HCT116 (cell line): Measurements from ENCODE around the gene POLA2. TPM values are rescaled to one million over a fixed set of nuclear protein-coding genes. Genes with fewer than 3 reads are reported as not detected.

Experiments
- ATAC-seq: fragments of 200-7000 bp; cut with Tn5 transposase; 2 replicates; pipeline ENCODE4 v1.9.1; 2020; ENCODE audit warnings: mild to moderate bottlenecking, moderate library complexity
- BruUV-seq: library from RNA; stranded (reverse); fragments of 400-500 nt; replicated peaks from 2 replicates; lab custom pipeline; 2021; lab: Mats Ljungman, UMichigan
- CTCF ChIA-PET: fragments of 300-600 bp; sonication (Branson Sonifier 250); formaldehyde crosslinking; loops from one replicate; lab custom pipeline; 2021; ENCODE audit warnings: antibody characterized with exemption; lab: Charles Lee
- POLR2A ChIA-PET: fragments of 300-600, 350-600 bp; sonication (Branson Sonifier 250); formaldehyde crosslinking; loops from one replicate; lab custom pipeline; 2021; ENCODE audit warnings: antibody characterized with exemption; lab: Charles Lee
- RAD21 ChIA-PET, 2 experiments: fragments of 300-600 bp; sonication (Branson Sonifier 250); formaldehyde crosslinking; loops; one replicate each; lab custom pipeline; 2023; ENCODE audit warnings: low total read pairs in 2 of 2; ENCODE audit not compliant: uncharacterized antibody in 2 of 2, unreplicated experiment in 2 of 2, low non-redundant PET in 1 of 2; lab: Charles Lee
- DNase-seq: peaks from one replicate; pipeline ENCODE4 v3.0.0-alpha.2; 2010; ENCODE audit warnings: low read depth, low spot score
- H2AFZ ChIP-seq: fragments of 200-600 bp; shearing (Covaris generic), sonication (generic); 2 replicates; pipeline ENCODE4 v1.6.1; 2017; ENCODE audit warnings: low read depth, mixed run types, mixed read lengths, antibody characterized with exemption, low read length; ENCODE audit not compliant: poor library complexity, severe bottlenecking
- H3K27ac ChIP-seq: 2 replicates; pipeline ENCODE4 v1.5.1; 2012; ENCODE audit warnings: low read depth, low read length
- H3K27me3 ChIP-seq: fragments of 200-600 bp; sonication (generic); 2 replicates; pipeline ENCODE4 v1.6.1; 2016; ENCODE audit warnings: mixed run types, low read length, mixed read lengths; ENCODE audit not compliant: insufficient read depth
- H3K36me3 ChIP-seq, 2 experiments: fragments of 200-500 bp in 1 of 2; fragments of 200-600 bp in 1 of 2; sonication (Bioruptor generic) in 1 of 2; sonication (generic) in 1 of 2; 2 replicates each; pipeline versions ENCODE4 v1.5.1 to v1.6.1; 2014 to 2016; ENCODE audit warnings: low read length in 2 of 2, inconsistent platforms in 1 of 2, mixed read lengths in 1 of 2, mixed run types in 1 of 2; ENCODE audit not compliant: insufficient read depth in 2 of 2, control insufficient read depth in 1 of 2
- H3K4me1 ChIP-seq, 2 experiments: fragments of 200-600 bp in 1 of 2; sonication (generic) in 1 of 2; 2 replicates each; pipeline versions ENCODE4 v1.5.1 to v1.6.1; 2012 to 2017; ENCODE audit warnings: low read length in 2 of 2, inconsistent platforms in 1 of 2, mild to moderate bottlenecking in 1 of 2, mixed read lengths in 1 of 2, mixed run types in 1 of 2, moderate library complexity in 1 of 2; ENCODE audit not compliant: insufficient read depth in 2 of 2, control insufficient read depth in 1 of 2
- H3K4me2 ChIP-seq: fragments of 200-600 bp; sonication (generic); 2 replicates; pipeline ENCODE4 v1.6.1; 2017; ENCODE audit warnings: mixed run types, low read length, mixed read lengths
- H3K4me3 ChIP-seq, 2 experiments: fragments of 200-600 bp in 1 of 2; sonication (generic) in 1 of 2; replicated peaks in 1 of 2; 2 replicates each; pipeline ENCODE4 v1.5.1; 2011 to 2016; ENCODE audit warnings: low read length in 2 of 2, control low read depth in 1 of 2, low read depth in 1 of 2, mild to moderate bottlenecking in 1 of 2, mixed read lengths in 1 of 2, mixed run types in 1 of 2
- H3K79me2 ChIP-seq: fragments of 200-600 bp; sonication (generic); 2 replicates; pipeline ENCODE4 v1.6.1; 2017; ENCODE audit warnings: mild to moderate bottlenecking, mixed run types, low read length, moderate library complexity, mixed read lengths; ENCODE audit not compliant: insufficient read depth
- H3K9ac ChIP-seq: fragments of 200-600 bp; sonication (generic); 2 replicates; pipeline ENCODE4 v1.6.1; 2016; ENCODE audit warnings: low read length, mixed read lengths
- H3K9me2 ChIP-seq: fragments of 200-600 bp; sonication (generic), shearing (Covaris generic); 2 replicates; pipeline ENCODE4 v1.6.1; 2017; ENCODE audit warnings: mixed run types, mild to moderate bottlenecking, moderate library complexity; ENCODE audit not compliant: insufficient read depth
- H3K9me3 ChIP-seq, 2 experiments: fragments of 200-500 bp in 1 of 2; fragments of 200-600 bp in 1 of 2; sonication (Bioruptor generic) in 1 of 2; sonication (generic) in 1 of 2; 2 replicates each; pipeline ENCODE4 v1.6.1; 2014 to 2017; ENCODE audit warnings: low read length in 2 of 2, mixed read lengths in 2 of 2, inconsistent platforms in 1 of 2, low read depth in 1 of 2, mild to moderate bottlenecking in 1 of 2, mixed run types in 1 of 2, moderate library complexity in 1 of 2; ENCODE audit not compliant: control insufficient read depth in 1 of 2, insufficient read depth in 1 of 2
- H4K20me1 ChIP-seq: fragments of 200-600 bp; sonication (generic), shearing (Covaris generic); 2 replicates; pipeline ENCODE4 v1.6.1; 2017; ENCODE audit warnings: mixed run types, mild to moderate bottlenecking, moderate library complexity; ENCODE audit not compliant: insufficient read depth
- ATF3 ChIP-seq: IDR thresholded peaks from 2 replicates; pipeline ENCODE4 v1.6.1; 2012
- CEBPB ChIP-seq: IDR thresholded peaks from 2 replicates; pipeline ENCODE4 v1.6.1; 2012; ENCODE audit warnings: low read depth
- CTCF ChIP-seq, 3 experiments: fragments of 200-600 bp in 1 of 3; sonication (generic) in 1 of 3; IDR thresholded peaks in 2 of 3; conservative IDR thresholded peaks in 1 of 3; 2 replicates each; pipeline ENCODE4 v1.5.1; 2012 to 2017; ENCODE audit warnings: low read depth in 2 of 3, low read length in 2 of 3, antibody characterized with exemption in 1 of 3, borderline replicate concordance in 1 of 3, control low read depth in 1 of 3, mild to moderate bottlenecking in 1 of 3, mixed read lengths in 1 of 3, mixed run types in 1 of 3, moderate library complexity in 1 of 3; ENCODE audit not compliant: insufficient read depth in 1 of 3
- EGR1 ChIP-seq: IDR thresholded peaks from 2 replicates; pipeline ENCODE4 v1.6.1; 2012; ENCODE audit warnings: low read depth
- ELF1 ChIP-seq: IDR thresholded peaks from 2 replicates; pipeline ENCODE4 v1.6.1; 2012; ENCODE audit warnings: low read depth, borderline replicate concordance
- EZH2 ChIP-seq: fragments of 200-600 bp; sonication (generic); IDR thresholded peaks from 2 replicates; pipeline ENCODE4 v1.6.1; 2017; ENCODE audit warnings: antibody characterized with exemption, mixed run types
- EZH2phosphoT487 ChIP-seq: fragments of 200-600 bp; IDR thresholded peaks from 2 replicates; pipeline ENCODE4 v1.6.1; 2018; ENCODE audit warnings: antibody characterized with exemption, borderline replicate concordance
- FOSL1 ChIP-seq: IDR thresholded peaks from 2 replicates; pipeline ENCODE4 v1.6.1; 2012; ENCODE audit warnings: low read depth
- JUND ChIP-seq: IDR thresholded peaks from 2 replicates; pipeline ENCODE4 v1.6.1; 2012
- POLR2A ChIP-seq: IDR thresholded peaks from 2 replicates; pipeline ENCODE4 v1.7.0; 2011; ENCODE audit warnings: borderline replicate concordance; ENCODE audit not compliant: insufficient read depth, insufficient read length; ENCODE audit errors: extremely low read depth
- POLR2AphosphoS5 ChIP-seq: IDR thresholded peaks from 2 replicates; pipeline ENCODE4 v1.6.1; 2011; ENCODE audit warnings: mild to moderate bottlenecking, low read depth, low read length, moderate library complexity
- RAD21 ChIP-seq: IDR thresholded peaks from 2 replicates; pipeline ENCODE4 v1.6.1; 2012; ENCODE audit warnings: low read depth, mild to moderate bottlenecking
- SIN3A ChIP-seq: IDR thresholded peaks from 2 replicates; pipeline ENCODE4 v1.6.1; 2012; ENCODE audit warnings: low read depth
- TCF7L2 ChIP-seq: IDR thresholded peaks from 2 replicates; pipeline ENCODE4 v1.7.0; 2011; ENCODE audit warnings: borderline replicate concordance, inconsistent platforms; ENCODE audit not compliant: insufficient read depth, insufficient read length; ENCODE audit errors: extremely low read depth
- YY1 ChIP-seq: IDR thresholded peaks from 2 replicates; pipeline ENCODE4 v1.6.1; 2011; ENCODE audit warnings: low read length, low read depth, moderate library complexity, mild to moderate bottlenecking; ENCODE audit not compliant: insufficient replicate concordance; ENCODE audit errors: extremely low read depth
- ZBTB33 ChIP-seq: IDR thresholded peaks from 2 replicates; pipeline ENCODE4 v1.6.1; 2011; ENCODE audit warnings: mild to moderate bottlenecking, low read length, moderate library complexity; ENCODE audit not compliant: insufficient replicate concordance; ENCODE audit errors: extremely low read depth
- ZFX ChIP-seq: fragments of 450-650 bp; IDR thresholded peaks from 2 replicates; pipeline ENCODE4 v1.6.1; 2017
- ZNF274 ChIP-seq: fragments of 200-500 bp; sonication (Bioruptor generic); IDR thresholded peaks from 2 replicates; pipeline ENCODE4 v1.6.1; 2014; ENCODE audit warnings: mild to moderate bottlenecking, low read depth, low read length, inconsistent platforms
- intact Hi-C: fragments of 100-400 bp; cut with micrococcal nuclease; formaldehyde crosslinking; loops from 2 replicates; pipeline ENCODE4 v1.10.0; 2022
- total RNA-seq: library from RNA; stranded (reverse); gene quantifications from one replicate; pipeline ENCODE4 v1.2.1, GENCODE V29; 2021; ENCODE audit not compliant: unreplicated experiment
- TF ChIP-seq, protein P1 (sequence below): IDR thresholded peaks from 2 replicates; pipeline ENCODE4 v1.6.1; 2012; ENCODE audit warnings: low read depth

Gene POLA2
- total RNA-seq, 1 experiment from 2014 or later = 20.0 TPM

GRCh38 chr11:65241692-65242091 is 20.1 kb upstream of the POLA2 start:
- Histone ChIP-seq H3K27ac (no peak overlapping the region), H3K4me2 (no peak overlapping the region), H3K9ac (no peak overlapping the region), H3K27me3 (no peaks in the 10 kb centered on the region), H3K4me3 (no peak overlapping the region), H3K9me3 (no peaks in the 10 kb centered on the region), H3K79me2 (no peaks in the 10 kb centered on the region), H3K9me2 (no peaks in the 10 kb centered on the region), H3K36me3 (no peaks in the 10 kb centered on the region), H4K20me1 (no peaks in the 10 kb centered on the region), H3K4me1 (no peaks in the 10 kb centered on the region), H2AFZ (no peak overlapping the region)
- TF ChIP-seq ZFX (no peak), YY1 (no peak), EGR1 (no peak), ZNF274 (no peak), POLR2AphosphoS5 (no peak), RAD21 (no peak), TCF7L2 (no peak), FOSL1 (no peak), CTCF (IDR thresholded peaks at IDR 0.05 in 2 of 3, conservative IDR thresholded peaks at IDR 0.05 in 1 of 3; ENCODE audit: borderline replicate concordance in 1 of 3, insufficient read depth in 1 of 3, low read depth in 2 of 3, low read length in 2 of 3) (no peak), EZH2 (no peak), ATF3 (no peak), EZH2phosphoT487 (no peak), ELF1 (no peak), ZBTB33 (no peak), CEBPB (no peak), POLR2A (no peak), JUND (no peak), SIN3A (no peak)
- TF ChIP-seq, protein P1, sequence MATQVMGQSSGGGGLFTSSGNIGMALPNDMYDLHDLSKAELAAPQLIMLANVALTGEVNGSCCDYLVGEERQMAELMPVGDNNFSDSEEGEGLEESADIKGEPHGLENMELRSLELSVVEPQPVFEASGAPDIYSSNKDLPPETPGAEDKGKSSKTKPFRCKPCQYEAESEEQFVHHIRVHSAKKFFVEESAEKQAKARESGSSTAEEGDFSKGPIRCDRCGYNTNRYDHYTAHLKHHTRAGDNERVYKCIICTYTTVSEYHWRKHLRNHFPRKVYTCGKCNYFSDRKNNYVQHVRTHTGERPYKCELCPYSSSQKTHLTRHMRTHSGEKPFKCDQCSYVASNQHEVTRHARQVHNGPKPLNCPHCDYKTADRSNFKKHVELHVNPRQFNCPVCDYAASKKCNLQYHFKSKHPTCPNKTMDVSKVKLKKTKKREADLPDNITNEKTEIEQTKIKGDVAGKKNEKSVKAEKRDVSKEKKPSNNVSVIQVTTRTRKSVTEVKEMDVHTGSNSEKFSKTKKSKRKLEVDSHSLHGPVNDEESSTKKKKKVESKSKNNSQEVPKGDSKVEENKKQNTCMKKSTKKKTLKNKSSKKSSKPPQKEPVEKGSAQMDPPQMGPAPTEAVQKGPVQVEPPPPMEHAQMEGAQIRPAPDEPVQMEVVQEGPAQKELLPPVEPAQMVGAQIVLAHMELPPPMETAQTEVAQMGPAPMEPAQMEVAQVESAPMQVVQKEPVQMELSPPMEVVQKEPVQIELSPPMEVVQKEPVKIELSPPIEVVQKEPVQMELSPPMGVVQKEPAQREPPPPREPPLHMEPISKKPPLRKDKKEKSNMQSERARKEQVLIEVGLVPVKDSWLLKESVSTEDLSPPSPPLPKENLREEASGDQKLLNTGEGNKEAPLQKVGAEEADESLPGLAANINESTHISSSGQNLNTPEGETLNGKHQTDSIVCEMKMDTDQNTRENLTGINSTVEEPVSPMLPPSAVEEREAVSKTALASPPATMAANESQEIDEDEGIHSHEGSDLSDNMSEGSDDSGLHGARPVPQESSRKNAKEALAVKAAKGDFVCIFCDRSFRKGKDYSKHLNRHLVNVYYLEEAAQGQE = no peak
- ChIA-PET CTCF (no interaction called here), RAD21 (no interaction called here), POLR2A (no interaction called here)
- BruUV-seq = no TSS peak
- intact Hi-C loops = no loop called here
- no peak for ATAC-seq
- DNase-seq = no peak
